Measurements from ENCODE around the gene PALLD.

- no peak for TF ChIP-seq POLR2AphosphoS5 (IDR thresholded peaks at IDR 0.05)
- no peak for TF ChIP-seq REST (IDR thresholded peaks at IDR 0.05; ENCODE audit: borderline replicate concordance)
Measured at GRCh38 chr4:168587411-168588125, 90.7 kb downstream of the PALLD start.
